ENCODE data around the gene FGF14.

- TF ChIP-seq CTCF (conservative IDR thresholded peaks at IDR 0.05; ENCODE audit: low read length) (no peak), EZH2phosphoT487 (IDR thresholded peaks at IDR 0.05; ENCODE audit: borderline replicate concordance, low read depth, low read length) (no peak)
Observed at GRCh38 chr13:102374726-102375125, 27.1 kb downstream of the FGF14 start.
